Lung (tissue), 12 donors: ENCODE results near the gene ARHGAP42. TPM values are rescaled to one million over a fixed set of nuclear protein-coding genes. Genes with fewer than 3 reads are reported as not detected.
A peak's percentile ranks its signal among the peaks of the same experiment; 100 is the strongest.

Experiments used
- ATAC-seq: fragments of 200-7000 bp; cut with Tn5 transposase; one replicate; pipeline ENCODE4 v1.9.1; 2020; ENCODE audit warnings: moderate number of reproducible peaks; ENCODE audit not compliant: insufficient read depth, low FRiP score
- DNase-seq, 3 donors: peaks; one replicate each; pipeline ENCODE4 v3.0.0-alpha.2; 2013 to 2017
- H3K27ac ChIP-seq, 2 donors: one replicate each; pipeline ENCODE4 v1.5.1; 2013; ENCODE audit warnings: mild to moderate bottlenecking in 2 of 2, moderate library complexity in 2 of 2, control low read depth in 1 of 2, inconsistent platforms in 1 of 2, low read depth in 1 of 2, low read length in 1 of 2
- H3K27me3 ChIP-seq, 3 donors: one replicate each; pipeline ENCODE4 v1.5.1; 2013; ENCODE audit warnings: low read length in 2 of 3; ENCODE audit not compliant: control insufficient read depth in 3 of 3, insufficient read depth in 3 of 3
- H3K36me3 ChIP-seq, 4 donors: one replicate each; pipeline ENCODE4 v1.5.1; 2013; ENCODE audit warnings: low read length in 4 of 4, mild to moderate bottlenecking in 1 of 4, moderate library complexity in 1 of 4; ENCODE audit not compliant: control insufficient read depth in 4 of 4, insufficient read depth in 4 of 4
- H3K4me1 ChIP-seq, 5 donors: one replicate each; pipeline ENCODE4 v1.5.1; 2013; ENCODE audit warnings: low read length in 5 of 5, mild to moderate bottlenecking in 2 of 5, moderate library complexity in 1 of 5; ENCODE audit not compliant: control insufficient read depth in 5 of 5, insufficient read depth in 5 of 5
- H3K4me3 ChIP-seq: one replicate; pipeline ENCODE4 v1.5.1; 2013; ENCODE audit warnings: mild to moderate bottlenecking, control low read depth, moderate library complexity
- H3K9ac ChIP-seq, 2 donors: one replicate each; pipeline ENCODE4 v1.5.1; 2013; ENCODE audit warnings: low read length in 2 of 2, control low read depth in 1 of 2; ENCODE audit not compliant: insufficient read depth in 1 of 2
- H3K9me3 ChIP-seq, 4 donors: one replicate each; pipeline ENCODE4 v1.5.1; 2013; ENCODE audit warnings: low read length in 3 of 4, mild to moderate bottlenecking in 1 of 4, moderate library complexity in 1 of 4; ENCODE audit not compliant: control insufficient read depth in 4 of 4, insufficient read depth in 3 of 4
- CTCF ChIP-seq: IDR thresholded peaks from 2 replicates; pipeline ENCODE4 v1.5.1; 2012; ENCODE audit warnings: mild to moderate bottlenecking; ENCODE audit errors: control extremely low read depth, extremely low read depth
- WGBS, 2 donors: extraction: QIAGEN DNeasy Blood & Tissue Kit; methylation state at CpG; one replicate each; pipeline ENCODE4 v1.1.7; 2013; 5-methylcytosine and 5-hydroxymethylcytosine counted together
- polyA plus RNA-seq, 2 donors: library from polyadenylated mRNA; stranded (reverse); fragments of 200-250 nt; gene quantifications; one replicate each; pipeline ENCODE4 v1.2.1, GENCODE V29; 2013
- total RNA-seq, 2 donors: library from RNA; depleted of rRNA in 1 of 2; stranded (reverse); fragments of >200 nt in 1 of 2; gene quantifications; one replicate each; pipeline ENCODE4 v1.2.1, GENCODE V29; 2014 to 2021
- donor health status: control.
- donor health status: control.
- donor health status: Bipolar disorder and iron deficiency.
- donor health status: healthy.
- donor health status: DM: yes; HTN: yes; CAD: no.

The ARHGAP42 gene
- total and polyA plus RNA-seq, 4 donors = 4.1 to 58.6 (median 10.3) TPM

- Histone ChIP-seq H3K27me3 (peaks cover 0 to 3% (median 2%) of the 10 kb centered on the region in 3 donors), H3K4me3 (no peak overlapping the region), H3K36me3 (peaks cover 0 to 3% (median 0%) of the 10 kb centered on the region in 4 donors), H3K9ac (peak overlapping the region in 1 of 2 donors; percentile 61), H3K4me1 (peaks cover 4 to 31% (median 20%) of the 10 kb centered on the region in 5 donors), H3K9me3 (no peaks in the 10 kb centered on the region), H3K27ac (peak overlapping the region in 1 of 2 donors; percentile 60)
- DNase-seq (peak in 2 of 3 donors; percentile 40 to 47), ATAC-seq (no peak)
- TF ChIP-seq CTCF = no peak
- WGBS, 2 donors = 47 to 73% methylated on average over 2 of the region's 2 CpGs
Measured at GRCh38 chr11:100740440-100740839, 53.4 kb downstream of the ARHGAP42 start.

- Histone ChIP-seq H3K4me1 (peaks cover 2 to 31% (median 20%) of the 10 kb centered on the region in 5 donors), H3K4me3 (no peak overlapping the region), H3K27ac (no peak overlapping the region), H3K9ac (no peak overlapping the region), H3K36me3 (no peaks in the 10 kb centered on the region), H3K27me3 (peaks cover 0 to 3% (median 2%) of the 10 kb centered on the region in 3 donors), H3K9me3 (no peaks in the 10 kb centered on the region)
- DNase-seq = peak in 1 of 3 donors; percentile 4
- 73 to 74% methylated on average over 5 of the region's 5 CpGs for WGBS, 2 donors
- ATAC-seq = no peak
- TF ChIP-seq CTCF = no peak
Measured at GRCh38 chr11:100741866-100742625, 55.0 kb downstream of the ARHGAP42 start.

GRCh38 chr11:100746448-100746847 is 59.4 kb downstream of the ARHGAP42 start:
- peaks cover 0 to 3% (median 0%) of the 10 kb centered on the region in 3 donors for H3K27me3 ChIP-seq
- H3K9me3 ChIP-seq = peaks cover 0 to 14% (median 4%) of the 10 kb centered on the region in 4 donors
- H3K9ac ChIP-seq = no peak overlapping the region
- no peak overlapping the region for H3K4me3 ChIP-seq
- peaks cover 0 to 19% (median 0%) of the 10 kb centered on the region in 5 donors for H3K4me1 ChIP-seq
- no peak for TF ChIP-seq CTCF
- H3K36me3 ChIP-seq = peaks cover 0 to 8% (median 2%) of the 10 kb centered on the region in 4 donors
- DNase-seq = no peak
- ATAC-seq = no peak
- H3K27ac ChIP-seq = no peak overlapping the region
- 96% methylated on average over 6 of the region's 6 CpGs for WGBS, 2 donors
